OCI-LY3 (cell line): Measurements from ENCODE around the gene SLC12A7.

Experiments used
- EZH2phosphoT487 ChIP-seq: fragments of 200-600 bp; shearing (Covaris generic); IDR thresholded peaks from 2 replicates; pipeline ENCODE4 v1.6.1; 2018; ENCODE audit warnings: antibody characterized with exemption, mixed run types, low read depth
- TF ChIP-seq, protein P1 (sequence below): fragments of 200-600, 300-600 bp; sonication (generic); IDR thresholded peaks from 2 replicates; pipeline ENCODE4 v1.5.1; 2014; ENCODE audit warnings: antibody characterized with exemption, low read length, low read depth

GRCh38 chr5:1069720-1070088 is 42.2 kb downstream of the SLC12A7 start:
- TF ChIP-seq, protein P1, sequence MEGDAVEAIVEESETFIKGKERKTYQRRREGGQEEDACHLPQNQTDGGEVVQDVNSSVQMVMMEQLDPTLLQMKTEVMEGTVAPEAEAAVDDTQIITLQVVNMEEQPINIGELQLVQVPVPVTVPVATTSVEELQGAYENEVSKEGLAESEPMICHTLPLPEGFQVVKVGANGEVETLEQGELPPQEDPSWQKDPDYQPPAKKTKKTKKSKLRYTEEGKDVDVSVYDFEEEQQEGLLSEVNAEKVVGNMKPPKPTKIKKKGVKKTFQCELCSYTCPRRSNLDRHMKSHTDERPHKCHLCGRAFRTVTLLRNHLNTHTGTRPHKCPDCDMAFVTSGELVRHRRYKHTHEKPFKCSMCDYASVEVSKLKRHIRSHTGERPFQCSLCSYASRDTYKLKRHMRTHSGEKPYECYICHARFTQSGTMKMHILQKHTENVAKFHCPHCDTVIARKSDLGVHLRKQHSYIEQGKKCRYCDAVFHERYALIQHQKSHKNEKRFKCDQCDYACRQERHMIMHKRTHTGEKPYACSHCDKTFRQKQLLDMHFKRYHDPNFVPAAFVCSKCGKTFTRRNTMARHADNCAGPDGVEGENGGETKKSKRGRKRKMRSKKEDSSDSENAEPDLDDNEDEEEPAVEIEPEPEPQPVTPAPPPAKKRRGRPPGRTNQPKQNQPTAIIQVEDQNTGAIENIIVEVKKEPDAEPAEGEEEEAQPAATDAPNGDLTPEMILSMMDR: no peak
- no peak for TF ChIP-seq EZH2phosphoT487
